ENCODE results near the gene FCHSD2. TPM values are rescaled to one million over a fixed set of nuclear protein-coding genes. Genes with fewer than 3 reads are reported as not detected.
A peak's percentile ranks its signal among the peaks of the same experiment; 100 is the strongest.

FCHSD2 gene
- total and polyA plus RNA-seq, 2 donors (not counting 1 experiment from before 2014, with no cell fraction given): 113 to 189 TPM

DNA sequence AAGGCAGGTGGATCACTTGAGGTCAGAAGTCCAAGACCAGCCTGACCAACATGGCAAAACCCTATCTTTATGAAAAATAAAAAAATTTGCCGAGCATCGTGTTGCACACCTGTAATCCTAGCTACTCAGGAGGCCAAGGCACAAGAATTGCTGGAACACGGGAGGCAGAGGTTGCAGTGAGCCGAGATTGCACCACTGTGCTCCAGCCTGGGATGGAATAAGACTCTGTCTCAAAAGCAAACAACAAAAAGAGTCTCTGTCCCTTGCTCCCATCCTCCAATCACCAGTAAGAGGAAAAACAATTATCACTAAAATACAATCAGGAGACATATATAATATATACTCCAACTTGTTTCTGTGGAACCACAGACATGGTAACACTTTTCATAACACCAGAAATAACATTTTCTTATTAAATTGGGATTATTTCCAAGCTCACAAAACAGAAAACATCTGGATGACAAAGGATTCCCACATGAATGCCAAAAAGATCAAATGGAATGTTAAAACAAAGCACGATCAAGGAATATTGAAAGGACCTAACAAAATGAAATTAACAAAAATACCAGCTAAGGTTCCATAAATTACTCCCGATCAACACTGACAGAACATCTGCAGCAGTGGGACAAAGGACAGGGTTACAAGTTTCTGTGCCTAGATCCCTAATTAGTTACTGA is 15.2 kb downstream of the FCHSD2 start:
- H3K9ac ChIP-seq (ENCODE audit: low read length): no peak overlapping the region
- peaks cover 54% of the 10 kb centered on the region for H4K20me1 ChIP-seq (ENCODE audit: control insufficient read depth, insufficient read depth, low read length, poor library complexity, severe bottlenecking)
- no peak for TF ChIP-seq EZH2 (IDR thresholded peaks at IDR 0.05; ENCODE audit: borderline replicate concordance, insufficient read depth, low read depth, low read length, poor library complexity, severe bottlenecking)
- TF ChIP-seq, protein P1, sequence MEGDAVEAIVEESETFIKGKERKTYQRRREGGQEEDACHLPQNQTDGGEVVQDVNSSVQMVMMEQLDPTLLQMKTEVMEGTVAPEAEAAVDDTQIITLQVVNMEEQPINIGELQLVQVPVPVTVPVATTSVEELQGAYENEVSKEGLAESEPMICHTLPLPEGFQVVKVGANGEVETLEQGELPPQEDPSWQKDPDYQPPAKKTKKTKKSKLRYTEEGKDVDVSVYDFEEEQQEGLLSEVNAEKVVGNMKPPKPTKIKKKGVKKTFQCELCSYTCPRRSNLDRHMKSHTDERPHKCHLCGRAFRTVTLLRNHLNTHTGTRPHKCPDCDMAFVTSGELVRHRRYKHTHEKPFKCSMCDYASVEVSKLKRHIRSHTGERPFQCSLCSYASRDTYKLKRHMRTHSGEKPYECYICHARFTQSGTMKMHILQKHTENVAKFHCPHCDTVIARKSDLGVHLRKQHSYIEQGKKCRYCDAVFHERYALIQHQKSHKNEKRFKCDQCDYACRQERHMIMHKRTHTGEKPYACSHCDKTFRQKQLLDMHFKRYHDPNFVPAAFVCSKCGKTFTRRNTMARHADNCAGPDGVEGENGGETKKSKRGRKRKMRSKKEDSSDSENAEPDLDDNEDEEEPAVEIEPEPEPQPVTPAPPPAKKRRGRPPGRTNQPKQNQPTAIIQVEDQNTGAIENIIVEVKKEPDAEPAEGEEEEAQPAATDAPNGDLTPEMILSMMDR (IDR thresholded peaks at IDR 0.05): no peak
- H3K4me3 Mint-ChIP-seq: no peak overlapping the region
- POLR2A ChIA-PET: interaction anchor here (0.7 kb wide), 2 partner anchors 14 to 392 kb away, joined by 3 to 6 read pairs; no protein-coding TSS in a partner anchor
- H3K4me1 Mint-ChIP-seq: peaks cover 41% of the 10 kb centered on the region
- peaks cover 9 to 27% of the 10 kb centered on the region in 2 donors for H3K4me1 ChIP-seq (ENCODE audit: control insufficient read depth in 2 of 2, insufficient read depth in 2 of 2, low read length in 2 of 2)
- H3K4me3 ChIP-seq (ENCODE audit: control extremely low read depth in 1 of 5, extremely low read depth in 1 of 5, insufficient read depth in 1 of 5, low read depth in 2 of 5, low read length in 4 of 5): no peak overlapping the region
- peak overlapping the region in 1 of 2 donors; percentile 61 for H3K27ac ChIP-seq (ENCODE audit: low read length in 2 of 2)
- peak overlapping the region; percentile 59 for H3K27ac Mint-ChIP-seq
- CTCF ChIA-PET: interaction anchor here (0.7 to 3.8 kb wide), 7 partner anchors 11 to 202 kb away, joined by 3 to 16 read pairs (median 3); no protein-coding TSS in a partner anchor
- H3K27me3 ChIP-seq (replicated peaks in 1 of 4; ENCODE audit: control extremely low read depth in 1 of 4, control insufficient read depth in 3 of 4, insufficient read depth in 4 of 4, low read length in 3 of 4): no peaks in the 10 kb centered on the region
- H3K27me3 Mint-ChIP-seq: no peaks in the 10 kb centered on the region
- WGBS (ENCODE audit: insufficient coverage): 96% methylated on average over 6 of the region's 6 CpGs
- H3K9me3 Mint-ChIP-seq (ENCODE audit: insufficient read depth): peaks cover 4% of the 10 kb centered on the region
- peak overlapping the region; percentile 11 for H3K4me2 ChIP-seq (replicated peaks; ENCODE audit: low read depth, low read length, poor library complexity, severe bottlenecking)
- H3K79me2 ChIP-seq (ENCODE audit: control insufficient read depth, insufficient read depth, low read length): peaks cover 97% of the 10 kb centered on the region
- intact Hi-C loops (cut with micrococcal nuclease): loop anchor here (10.0 kb wide), 1 partner anchor 48 kb away; no protein-coding TSS in a partner anchor
- no peak overlapping the region for H2AFZ ChIP-seq (ENCODE audit: insufficient read depth, low read depth, low read length, poor library complexity, severe bottlenecking)
- H3K9me3 ChIP-seq (ENCODE audit: control extremely low read depth in 1 of 3, control insufficient read depth in 2 of 3, insufficient read depth in 1 of 3, low read length in 2 of 3): peaks cover 1 to 10% (median 10%) of the 10 kb centered on the region in 3 donors
- peaks cover 8 to 83% of the 10 kb centered on the region in 2 experiments for H3K36me3 ChIP-seq (replicated peaks in 1 of 2; ENCODE audit: control extremely low read depth in 1 of 2, control insufficient read depth in 1 of 2, extremely low read depth in 1 of 2, insufficient read depth in 2 of 2, low read length in 1 of 2)
- ATAC-seq (ENCODE audit: low read depth) (no peak), DNase-seq (no peak)

DNA sequence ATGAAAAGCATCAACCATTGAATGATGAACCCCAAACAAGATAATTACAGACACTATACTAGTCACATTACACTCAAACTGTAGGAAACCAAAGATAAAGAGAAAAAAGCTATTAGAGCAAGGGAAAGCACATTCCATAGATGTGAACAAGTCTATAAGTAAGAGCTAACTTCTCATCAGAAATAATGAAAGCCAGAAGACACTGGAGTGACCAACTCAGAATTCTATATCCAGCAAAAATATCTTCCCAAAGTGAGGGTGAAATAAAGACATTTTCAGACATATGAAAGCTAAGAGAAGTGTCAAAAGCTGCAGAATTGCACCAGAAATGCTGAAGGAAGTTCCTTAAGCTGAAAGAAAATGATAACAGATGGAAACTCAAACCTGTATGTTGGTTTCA is 17.3 kb downstream of the FCHSD2 start:
- Mint-ChIP-seq H3K27me3 (no peaks in the 10 kb centered on the region), H3K27ac (peak overlapping the region; percentile 38), H3K9me3 (ENCODE audit: insufficient read depth) (peaks cover 4% of the 10 kb centered on the region), H3K4me3 (no peak overlapping the region), H3K4me1 (peaks cover 50% of the 10 kb centered on the region)
- no peak overlapping the region for H2AFZ ChIP-seq (ENCODE audit: insufficient read depth, low read depth, low read length, poor library complexity, severe bottlenecking)
- peaks cover 97% of the 10 kb centered on the region for H3K79me2 ChIP-seq (ENCODE audit: control insufficient read depth, insufficient read depth, low read length)
- CTCF ChIA-PET: interaction anchor here (0.7 to 3.8 kb wide), 3 partner anchors 9 to 200 kb away, joined by 4 to 16 read pairs (median 7); no protein-coding TSS in a partner anchor
- peaks cover 1 to 10% (median 10%) of the 10 kb centered on the region in 3 donors for H3K9me3 ChIP-seq (ENCODE audit: control extremely low read depth in 1 of 3, control insufficient read depth in 2 of 3, insufficient read depth in 1 of 3, low read length in 2 of 3)
- no peak overlapping the region for H3K27ac ChIP-seq (ENCODE audit: low read length in 2 of 2)
- H4K20me1 ChIP-seq (ENCODE audit: control insufficient read depth, insufficient read depth, low read length, poor library complexity, severe bottlenecking): peaks cover 58% of the 10 kb centered on the region
- TF ChIP-seq EZH2 (IDR thresholded peaks at IDR 0.05; ENCODE audit: borderline replicate concordance, insufficient read depth, low read depth, low read length, poor library complexity, severe bottlenecking): no peak
- TF ChIP-seq, protein P1 (IDR thresholded peaks at IDR 0.05): no peak
- no peak overlapping the region for H3K4me3 ChIP-seq (ENCODE audit: control extremely low read depth in 1 of 5, extremely low read depth in 1 of 5, insufficient read depth in 1 of 5, low read depth in 2 of 5, low read length in 4 of 5)
- H3K27me3 ChIP-seq (replicated peaks in 1 of 4; ENCODE audit: control extremely low read depth in 1 of 4, control insufficient read depth in 3 of 4, insufficient read depth in 4 of 4, low read length in 3 of 4): no peaks in the 10 kb centered on the region
- peaks cover 22 to 38% of the 10 kb centered on the region in 2 donors for H3K4me1 ChIP-seq (ENCODE audit: control insufficient read depth in 2 of 2, insufficient read depth in 2 of 2, low read length in 2 of 2)
- intact Hi-C loops (cut with micrococcal nuclease): loop anchor here (5.0 to 10.0 kb wide), 2 partner anchors 37 to 50 kb away; no protein-coding TSS in a partner anchor
- no peak for ATAC-seq (ENCODE audit: low read depth)
- POLR2A ChIA-PET: no interaction called here
- H3K4me2 ChIP-seq (replicated peaks; ENCODE audit: low read depth, low read length, poor library complexity, severe bottlenecking): no peak overlapping the region
- no peak for DNase-seq
- peaks cover 9 to 70% of the 10 kb centered on the region in 2 experiments for H3K36me3 ChIP-seq (replicated peaks in 1 of 2; ENCODE audit: control extremely low read depth in 1 of 2, control insufficient read depth in 1 of 2, extremely low read depth in 1 of 2, insufficient read depth in 2 of 2, low read length in 1 of 2)
- no peak overlapping the region for H3K9ac ChIP-seq (ENCODE audit: low read length)

Data from B cell (primary cell).